KMS-11 (cell line): ENCODE measurements around the gene DGUOK.
"Not testable (repeated sequence)": the region's sequence is repeated elsewhere in the genome, so short reads cannot be mapped to it uniquely, and the experiment has no call there.

ENCODE experiments used
- H2AFZ ChIP-seq: fragments of 200-600 bp; sonication (generic); 2 replicates; pipeline ENCODE4 v1.6.1; 2016; ENCODE audit warnings: antibody characterized with exemption, mixed run types, low read depth
- H3K27ac ChIP-seq: fragments of 200-600 bp; sonication (generic); 2 replicates; pipeline ENCODE4 v1.6.1; 2016; ENCODE audit warnings: mild to moderate bottlenecking, mixed run types
- H3K27me3 ChIP-seq: fragments of 200-600 bp; sonication (generic); 2 replicates; pipeline ENCODE4 v1.6.1; 2017; ENCODE audit warnings: mild to moderate bottlenecking, low read depth, mixed run types, moderate library complexity; ENCODE audit not compliant: insufficient read depth
- H3K36me3 ChIP-seq: fragments of 200-600 bp; sonication (generic); 2 replicates; pipeline ENCODE4 v1.6.1; 2017; ENCODE audit warnings: mild to moderate bottlenecking, mixed run types; ENCODE audit not compliant: insufficient read depth
- H3K4me1 ChIP-seq: fragments of 200-600 bp; sonication (generic); 2 replicates; pipeline ENCODE4 v1.6.1; 2016; ENCODE audit warnings: mild to moderate bottlenecking, low read depth, mixed run types; ENCODE audit not compliant: poor library complexity, severe bottlenecking
- H3K4me2 ChIP-seq: fragments of 200-600 bp; sonication (generic); 2 replicates; pipeline ENCODE4 v1.7.0; 2016; ENCODE audit warnings: mild to moderate bottlenecking, mixed run types
- H3K4me3 ChIP-seq: fragments of 200-600 bp; sonication (generic); IDR thresholded peaks from 2 replicates; pipeline ENCODE4 v1.6.1; 2017; ENCODE audit warnings: low read depth, low read length, mixed read lengths; ENCODE audit not compliant: insufficient read depth
- H3K79me2 ChIP-seq: fragments of 200-600 bp; sonication (generic); 2 replicates; pipeline ENCODE4 v1.6.1; 2016; ENCODE audit warnings: low read depth, mixed run types; ENCODE audit not compliant: insufficient read depth
- H3K9ac ChIP-seq: fragments of 200-600 bp; sonication (generic); 2 replicates; pipeline ENCODE4 v1.6.1; 2016; ENCODE audit warnings: mild to moderate bottlenecking, mixed run types
- H4K20me1 ChIP-seq: fragments of 200-600 bp; sonication (generic); 2 replicates; pipeline ENCODE4 v1.6.1; 2016; ENCODE audit warnings: mild to moderate bottlenecking, mixed run types; ENCODE audit not compliant: insufficient read depth
- CTCF ChIP-seq: fragments of 200-600 bp; sonication (generic); conservative IDR thresholded peaks from 2 replicates; pipeline ENCODE4 v1.6.1; 2017; ENCODE audit warnings: low read depth, mild to moderate bottlenecking, antibody characterized with exemption, low read length, moderate library complexity, mixed read lengths

The DGUOK gene

GRCh38 chr2:73926493-73927327 lies at the start of gene DGUOK:
Gene DGUOK, plus strand, starts transcription at chr2:73926880. Its CDS starts 31 bp downstream, at chr2:73926911.
- no peak for TF ChIP-seq CTCF
- Histone ChIP-seq H2AFZ (peak within 1 kb of the TSS; percentile 71), H3K4me1 (peaks cover 26% of the 10 kb centered on the region), H3K4me2 (peak within 1 kb of the TSS; percentile 91), H3K36me3 (no peaks in the 10 kb centered on the region), H3K27ac (peak within 1 kb of the TSS; percentile 76), H3K27me3 (no peaks in the 10 kb centered on the region), H3K9ac (peak within 1 kb of the TSS; percentile 91), H3K79me2 (peaks cover 47% of the 10 kb centered on the region), H4K20me1 (no peaks in the 10 kb centered on the region; the same call in 1 of the 2 replicates), H3K4me3 (peak within 1 kb of the TSS; percentile 93)

- Histone ChIP-seq H2AFZ (no peak overlapping the region), H3K79me2 (no peaks in the 10 kb centered on the region), H3K4me3 (no peak overlapping the region), H3K27me3 (no peaks in the 10 kb centered on the region), H3K4me1 (no peaks in the 10 kb centered on the region), H4K20me1 (no peaks in the 10 kb centered on the region), H3K36me3 (no peaks in the 10 kb centered on the region), H3K4me2 (no peak overlapping the region), H3K27ac (no peak overlapping the region), H3K9ac (no peak overlapping the region)
- no peak for TF ChIP-seq CTCF
Observed at GRCh38 chr2:73877071-73877802, 49.4 kb upstream of the DGUOK start.

- H3K79me2 ChIP-seq, H3K36me3 ChIP-seq, H3K4me3 ChIP-seq, H3K27me3 ChIP-seq, H2AFZ ChIP-seq, H3K4me2 ChIP-seq, H4K20me1 ChIP-seq, H3K4me1 ChIP-seq, H3K9ac ChIP-seq, H3K27ac ChIP-seq: not testable (repeated sequence)
Observed at GRCh38 chr2:73877984-73878383, 48.7 kb upstream of the DGUOK start.

GRCh38 chr2:73885406-73885805 lies 41.3 kb upstream of the DGUOK start:
- Histone ChIP-seq H3K9ac (no peak overlapping the region), H4K20me1 (no peaks in the 10 kb centered on the region), H3K4me3 (no peak overlapping the region), H3K36me3 (no peaks in the 10 kb centered on the region), H2AFZ (no peak overlapping the region), H3K79me2 (no peaks in the 10 kb centered on the region), H3K27ac (no peak overlapping the region), H3K4me1 (no peaks in the 10 kb centered on the region), H3K4me2 (no peak overlapping the region), H3K27me3 (no peaks in the 10 kb centered on the region)
- TF ChIP-seq CTCF, result no peak
